ENCODE results near the gene DARS2. TPM values are rescaled to one million over a fixed set of nuclear protein-coding genes. Genes with fewer than 3 reads are reported as not detected.

The DARS2 gene
- total RNA-seq, 1 donor from 2014 or later = 56.0 TPM

DNA sequence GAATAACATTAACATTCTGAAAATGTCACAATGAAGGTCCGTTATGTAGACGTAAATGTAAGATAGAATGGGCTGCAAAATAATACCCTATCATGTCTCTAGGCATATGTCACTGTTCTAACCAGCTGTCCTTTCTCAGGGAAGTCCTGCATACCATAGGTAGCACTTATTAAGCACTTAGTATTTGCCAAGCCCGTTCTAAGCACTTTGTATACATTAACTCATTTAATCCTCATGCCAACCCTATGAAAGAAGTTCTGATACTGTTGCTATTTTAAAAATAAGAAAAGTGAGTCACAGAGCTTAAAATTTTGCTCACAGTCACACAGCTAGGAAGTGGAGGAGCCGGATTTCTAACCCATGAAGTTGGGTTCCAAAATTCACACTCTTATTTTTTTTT, 27.6 kb downstream of the DARS2 start:
- Histone ChIP-seq H3K27me3 (no peaks in the 10 kb centered on the region), H3K9ac (no peak overlapping the region), H3K4me2 (no peak overlapping the region), H3F3A (ENCODE audit: low read depth) (peaks cover 23% of the 10 kb centered on the region), H3K79me2 (ENCODE audit: low read depth) (no peaks in the 10 kb centered on the region), H3K4me3 (no peak overlapping the region), H3K4me1 (peaks cover 10% of the 10 kb centered on the region), H4K20me1 (ENCODE audit: low read depth) (peaks cover 16% of the 10 kb centered on the region), H3K36me3 (peaks cover 6% of the 10 kb centered on the region), H3K27ac (no peak overlapping the region), H3K9me3 (ENCODE audit: low read depth) (no peaks in the 10 kb centered on the region), H2AFZ (replicated peaks) (no peak overlapping the region)
- Mint-ChIP-seq H3K27ac (no peak overlapping the region), H3K36me3 (peaks cover 32% of the 10 kb centered on the region), H3K4me3 (no peak overlapping the region), H3K4me1 (no peaks in the 10 kb centered on the region), H3K9me3 (no peaks in the 10 kb centered on the region), H3K27me3 (ENCODE audit: insufficient read depth, low read depth) (no peaks in the 10 kb centered on the region)
- DNase-seq (ENCODE audit: low spot score) = no peak
- TF ChIP-seq EZH2 (IDR thresholded peaks at IDR 0.05) (no peak), EZH2phosphoT487 (IDR thresholded peaks at IDR 0.05) (no peak)
- TF ChIP-seq, protein P1, sequence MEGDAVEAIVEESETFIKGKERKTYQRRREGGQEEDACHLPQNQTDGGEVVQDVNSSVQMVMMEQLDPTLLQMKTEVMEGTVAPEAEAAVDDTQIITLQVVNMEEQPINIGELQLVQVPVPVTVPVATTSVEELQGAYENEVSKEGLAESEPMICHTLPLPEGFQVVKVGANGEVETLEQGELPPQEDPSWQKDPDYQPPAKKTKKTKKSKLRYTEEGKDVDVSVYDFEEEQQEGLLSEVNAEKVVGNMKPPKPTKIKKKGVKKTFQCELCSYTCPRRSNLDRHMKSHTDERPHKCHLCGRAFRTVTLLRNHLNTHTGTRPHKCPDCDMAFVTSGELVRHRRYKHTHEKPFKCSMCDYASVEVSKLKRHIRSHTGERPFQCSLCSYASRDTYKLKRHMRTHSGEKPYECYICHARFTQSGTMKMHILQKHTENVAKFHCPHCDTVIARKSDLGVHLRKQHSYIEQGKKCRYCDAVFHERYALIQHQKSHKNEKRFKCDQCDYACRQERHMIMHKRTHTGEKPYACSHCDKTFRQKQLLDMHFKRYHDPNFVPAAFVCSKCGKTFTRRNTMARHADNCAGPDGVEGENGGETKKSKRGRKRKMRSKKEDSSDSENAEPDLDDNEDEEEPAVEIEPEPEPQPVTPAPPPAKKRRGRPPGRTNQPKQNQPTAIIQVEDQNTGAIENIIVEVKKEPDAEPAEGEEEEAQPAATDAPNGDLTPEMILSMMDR (IDR thresholded peaks at IDR 0.05) = no peak

DNA sequence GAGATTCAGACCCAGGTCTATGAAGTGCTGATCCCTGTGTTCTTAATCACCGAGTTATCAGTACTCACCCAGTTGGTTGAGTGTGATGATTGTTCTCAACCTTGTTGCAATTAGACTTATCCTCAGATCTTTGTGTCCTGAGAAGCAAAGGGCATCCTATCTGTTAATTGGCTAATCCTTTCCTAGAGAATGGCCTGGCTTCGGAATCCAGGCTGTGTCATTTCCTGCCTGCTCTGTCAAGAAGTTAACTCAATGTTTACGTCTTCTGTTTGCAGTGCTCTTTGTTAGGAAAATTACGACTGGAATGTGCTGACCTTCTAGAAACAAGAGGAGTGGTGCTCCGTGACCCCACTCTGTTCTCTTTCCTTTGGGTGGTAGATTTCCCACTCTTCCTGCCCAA, 28.6 kb downstream of the DARS2 start:
- Histone ChIP-seq H3K4me1 (peaks cover 10% of the 10 kb centered on the region), H4K20me1 (ENCODE audit: low read depth) (peaks cover 16% of the 10 kb centered on the region), H3K27ac (no peak overlapping the region), H3K9me3 (ENCODE audit: low read depth) (no peaks in the 10 kb centered on the region), H3F3A (ENCODE audit: low read depth) (peaks cover 32% of the 10 kb centered on the region), H3K79me2 (ENCODE audit: low read depth) (no peaks in the 10 kb centered on the region), H2AFZ (replicated peaks) (no peak overlapping the region), H3K4me2 (no peak overlapping the region), H3K27me3 (no peaks in the 10 kb centered on the region), H3K4me3 (no peak overlapping the region), H3K9ac (no peak overlapping the region), H3K36me3 (peaks cover 6% of the 10 kb centered on the region)
- no peaks in the 10 kb centered on the region for H3K9me3 Mint-ChIP-seq
- H3K4me1 Mint-ChIP-seq = no peaks in the 10 kb centered on the region
- peak; percentile 61 for DNase-seq (ENCODE audit: low spot score)
- TF ChIP-seq, protein P1 (IDR thresholded peaks at IDR 0.05) = no peak
- TF ChIP-seq EZH2 (IDR thresholded peaks at IDR 0.05) (no peak), EZH2phosphoT487 (IDR thresholded peaks at IDR 0.05) (peak; percentile 94)
- H3K27ac Mint-ChIP-seq = no peak overlapping the region
- H3K27me3 Mint-ChIP-seq (ENCODE audit: insufficient read depth, low read depth) = no peaks in the 10 kb centered on the region
- H3K4me3 Mint-ChIP-seq = no peak overlapping the region
- H3K36me3 Mint-ChIP-seq = peaks cover 39% of the 10 kb centered on the region

DNA sequence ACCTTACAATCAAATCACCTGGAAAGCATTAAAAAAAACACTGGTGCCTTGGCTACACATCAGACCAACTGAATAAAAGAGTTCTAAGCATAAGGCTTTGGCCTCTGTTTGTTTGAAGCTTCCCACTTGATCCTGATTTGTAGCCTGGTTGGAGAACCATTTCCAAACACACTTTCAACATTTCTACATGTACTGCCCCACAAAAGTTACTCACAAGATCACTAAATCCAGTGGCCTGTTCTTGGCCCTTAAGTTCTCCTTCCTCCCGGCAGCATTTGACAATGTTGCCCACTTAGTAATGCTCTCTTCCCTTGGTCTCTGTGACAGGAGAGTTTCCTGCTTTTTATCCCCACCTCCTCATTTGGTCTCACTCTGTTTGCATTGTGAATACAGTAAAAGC, 31.5 kb downstream of the DARS2 start:
- peaks cover 41% of the 10 kb centered on the region for H3K36me3 Mint-ChIP-seq
- Histone ChIP-seq H4K20me1 (ENCODE audit: low read depth) (peaks cover 18% of the 10 kb centered on the region), H3K9ac (no peak overlapping the region), H2AFZ (replicated peaks) (no peak overlapping the region), H3K79me2 (ENCODE audit: low read depth) (no peaks in the 10 kb centered on the region), H3K4me3 (no peak overlapping the region), H3F3A (ENCODE audit: low read depth) (peaks cover 46% of the 10 kb centered on the region), H3K27ac (no peak overlapping the region), H3K4me1 (peaks cover 10% of the 10 kb centered on the region), H3K36me3 (peaks cover 12% of the 10 kb centered on the region), H3K9me3 (ENCODE audit: low read depth) (no peaks in the 10 kb centered on the region), H3K4me2 (no peak overlapping the region), H3K27me3 (no peaks in the 10 kb centered on the region)
- H3K4me3 Mint-ChIP-seq = no peak overlapping the region
- H3K27me3 Mint-ChIP-seq (ENCODE audit: insufficient read depth, low read depth) = no peaks in the 10 kb centered on the region
- H3K9me3 Mint-ChIP-seq = no peaks in the 10 kb centered on the region
- DNase-seq (ENCODE audit: low spot score) = no peak
- TF ChIP-seq, protein P1 (IDR thresholded peaks at IDR 0.05) = no peak
- no peak for TF ChIP-seq EZH2 (IDR thresholded peaks at IDR 0.05)
- TF ChIP-seq EZH2phosphoT487 (IDR thresholded peaks at IDR 0.05) = no peak
- H3K27ac Mint-ChIP-seq = no peak overlapping the region
- no peaks in the 10 kb centered on the region for H3K4me1 Mint-ChIP-seq

All from neural progenitor cell (in vitro differentiated cells).